Lung (tissue), 12 donors: Measurements from ENCODE around the gene SIX2. TPM values are rescaled to one million over a fixed set of nuclear protein-coding genes. Genes with fewer than 3 reads are reported as not detected.

Experiments
- ATAC-seq: fragments of 200-7000 bp; cut with Tn5 transposase; one replicate; pipeline ENCODE4 v1.9.1; 2020; ENCODE audit warnings: moderate number of reproducible peaks; ENCODE audit not compliant: insufficient read depth, low FRiP score
- DNase-seq, 3 donors: peaks; one replicate each; pipeline ENCODE4 v3.0.0-alpha.2; 2013 to 2017
- H3K27ac ChIP-seq, 2 donors: one replicate each; pipeline ENCODE4 v1.5.1; 2013; ENCODE audit warnings: mild to moderate bottlenecking in 2 of 2, moderate library complexity in 2 of 2, control low read depth in 1 of 2, inconsistent platforms in 1 of 2, low read depth in 1 of 2, low read length in 1 of 2
- H3K27me3 ChIP-seq, 3 donors: one replicate each; pipeline ENCODE4 v1.5.1; 2013; ENCODE audit warnings: low read length in 2 of 3; ENCODE audit not compliant: control insufficient read depth in 3 of 3, insufficient read depth in 3 of 3
- H3K36me3 ChIP-seq, 4 donors: one replicate each; pipeline ENCODE4 v1.5.1; 2013; ENCODE audit warnings: low read length in 4 of 4, mild to moderate bottlenecking in 1 of 4, moderate library complexity in 1 of 4; ENCODE audit not compliant: control insufficient read depth in 4 of 4, insufficient read depth in 4 of 4
- H3K4me1 ChIP-seq, 5 donors: one replicate each; pipeline ENCODE4 v1.5.1; 2013; ENCODE audit warnings: low read length in 5 of 5, mild to moderate bottlenecking in 2 of 5, moderate library complexity in 1 of 5; ENCODE audit not compliant: control insufficient read depth in 5 of 5, insufficient read depth in 5 of 5
- H3K4me3 ChIP-seq: one replicate; pipeline ENCODE4 v1.5.1; 2013; ENCODE audit warnings: mild to moderate bottlenecking, control low read depth, moderate library complexity
- H3K9ac ChIP-seq, 2 donors: one replicate each; pipeline ENCODE4 v1.5.1; 2013; ENCODE audit warnings: low read length in 2 of 2, control low read depth in 1 of 2; ENCODE audit not compliant: insufficient read depth in 1 of 2
- H3K9me3 ChIP-seq, 4 donors: one replicate each; pipeline ENCODE4 v1.5.1; 2013; ENCODE audit warnings: low read length in 3 of 4, mild to moderate bottlenecking in 1 of 4, moderate library complexity in 1 of 4; ENCODE audit not compliant: control insufficient read depth in 4 of 4, insufficient read depth in 3 of 4
- WGBS, 2 donors: extraction: QIAGEN DNeasy Blood & Tissue Kit; methylation state at CpG; one replicate each; pipeline ENCODE4 v1.1.7; 2013; 5-methylcytosine and 5-hydroxymethylcytosine counted together
- polyA plus RNA-seq, 2 donors: library from polyadenylated mRNA; stranded (reverse); fragments of 200-250 nt; gene quantifications; one replicate each; pipeline ENCODE4 v1.2.1, GENCODE V29; 2013
- total RNA-seq, 2 donors: library from RNA; depleted of rRNA in 1 of 2; stranded (reverse); fragments of >200 nt in 1 of 2; gene quantifications; one replicate each; pipeline ENCODE4 v1.2.1, GENCODE V29; 2014 to 2021
- TF ChIP-seq, protein P1 (sequence below): IDR thresholded peaks from 2 replicates; pipeline ENCODE4 v1.5.1; 2012; ENCODE audit warnings: mild to moderate bottlenecking; ENCODE audit errors: control extremely low read depth, extremely low read depth
- donor health status: control.
- donor health status: control.
- donor health status: Bipolar disorder and iron deficiency.
- donor health status: healthy.
- donor health status: DM: yes; HTN: yes; CAD: no.

Gene SIX2
- total and polyA plus RNA-seq, 4 donors = 0.34 to 0.83 (median 0.44) TPM

DNA sequence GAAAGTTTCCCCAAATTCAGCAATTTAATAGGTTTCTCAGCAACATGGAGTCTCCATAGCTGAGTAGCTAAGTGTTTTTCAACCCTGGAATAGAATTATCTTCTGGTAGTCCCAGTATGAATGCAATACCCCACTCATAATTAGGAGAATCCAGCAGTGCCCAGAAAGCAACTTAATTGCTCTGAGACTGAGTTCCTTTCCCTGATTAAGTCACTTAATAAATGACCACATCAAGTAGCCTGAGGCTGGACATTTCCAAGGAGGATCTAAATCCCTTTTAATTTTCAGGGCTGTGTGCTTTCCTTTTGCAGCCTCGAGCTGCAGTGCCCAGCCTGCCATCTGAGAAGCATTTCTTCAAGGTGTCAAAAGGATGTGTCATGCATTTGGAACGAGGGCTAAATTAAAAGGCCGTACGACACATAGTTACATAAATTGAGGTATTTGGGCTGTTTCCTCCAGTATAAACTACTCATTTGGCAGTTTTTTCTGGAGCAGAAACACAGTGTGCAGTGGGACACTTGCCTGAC lies 17.7 kb upstream of the SIX2 start:
- TF ChIP-seq, protein P1, sequence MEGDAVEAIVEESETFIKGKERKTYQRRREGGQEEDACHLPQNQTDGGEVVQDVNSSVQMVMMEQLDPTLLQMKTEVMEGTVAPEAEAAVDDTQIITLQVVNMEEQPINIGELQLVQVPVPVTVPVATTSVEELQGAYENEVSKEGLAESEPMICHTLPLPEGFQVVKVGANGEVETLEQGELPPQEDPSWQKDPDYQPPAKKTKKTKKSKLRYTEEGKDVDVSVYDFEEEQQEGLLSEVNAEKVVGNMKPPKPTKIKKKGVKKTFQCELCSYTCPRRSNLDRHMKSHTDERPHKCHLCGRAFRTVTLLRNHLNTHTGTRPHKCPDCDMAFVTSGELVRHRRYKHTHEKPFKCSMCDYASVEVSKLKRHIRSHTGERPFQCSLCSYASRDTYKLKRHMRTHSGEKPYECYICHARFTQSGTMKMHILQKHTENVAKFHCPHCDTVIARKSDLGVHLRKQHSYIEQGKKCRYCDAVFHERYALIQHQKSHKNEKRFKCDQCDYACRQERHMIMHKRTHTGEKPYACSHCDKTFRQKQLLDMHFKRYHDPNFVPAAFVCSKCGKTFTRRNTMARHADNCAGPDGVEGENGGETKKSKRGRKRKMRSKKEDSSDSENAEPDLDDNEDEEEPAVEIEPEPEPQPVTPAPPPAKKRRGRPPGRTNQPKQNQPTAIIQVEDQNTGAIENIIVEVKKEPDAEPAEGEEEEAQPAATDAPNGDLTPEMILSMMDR = no peak
- H3K36me3 ChIP-seq = no peaks in the 10 kb centered on the region
- no peak for DNase-seq
- whole genome bisulfite sequencing, 2 donors = 83 to 85% methylated on average over 4 of the region's 4 CpGs
- H3K27me3 ChIP-seq = peaks cover 3 to 7% (median 6%) of the 10 kb centered on the region in 3 donors
- no peak overlapping the region for H3K4me3 ChIP-seq
- H3K9me3 ChIP-seq = peaks cover 0 to 4% (median 0%) of the 10 kb centered on the region in 4 donors
- no peaks in the 10 kb centered on the region for H3K4me1 ChIP-seq
- no peak overlapping the region for H3K9ac ChIP-seq
- ATAC-seq = no peak
- H3K27ac ChIP-seq = no peak overlapping the region

DNA sequence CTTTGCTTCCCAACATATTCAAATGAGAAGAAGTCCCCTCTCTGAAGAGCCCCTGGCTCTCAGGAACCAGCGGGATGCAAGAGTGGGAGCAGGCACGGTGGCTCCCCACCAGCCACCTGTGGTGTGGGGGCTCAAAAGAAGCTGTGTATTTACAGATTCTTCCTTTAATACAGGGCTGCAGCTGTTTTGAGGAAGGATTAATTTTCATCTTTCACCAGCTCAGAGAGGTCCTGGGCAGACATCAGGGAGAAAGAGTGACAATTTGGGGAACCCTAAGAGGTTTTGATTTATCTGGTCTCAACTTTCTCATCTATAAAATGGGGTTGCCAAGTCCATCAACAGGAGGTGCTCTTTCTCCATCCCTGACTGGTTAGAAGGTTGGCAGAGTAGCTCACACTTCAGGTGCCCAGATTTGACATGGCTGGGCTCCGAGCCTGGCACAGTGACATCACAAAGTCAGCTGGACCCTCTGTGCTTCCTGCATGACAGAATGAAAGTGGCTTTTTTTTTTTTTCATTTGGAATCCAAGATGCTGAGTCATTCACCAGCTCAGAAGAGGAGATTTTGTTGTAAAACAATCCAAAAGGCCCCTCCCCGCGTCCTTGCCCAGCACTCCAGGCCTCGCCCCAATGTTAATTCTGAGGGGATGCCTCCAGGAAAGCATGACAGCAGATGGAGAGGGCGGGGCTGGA lies 15.5 kb upstream of the SIX2 start:
- Histone ChIP-seq H3K9ac (no peak overlapping the region), H3K27ac (no peak overlapping the region), H3K4me1 (no peaks in the 10 kb centered on the region), H3K4me3 (no peak overlapping the region), H3K9me3 (peaks cover 0 to 4% (median 0%) of the 10 kb centered on the region in 4 donors), H3K27me3 (peaks cover 3 to 10% (median 6%) of the 10 kb centered on the region in 3 donors), H3K36me3 (no peaks in the 10 kb centered on the region)
- DNase-seq (no peak), ATAC-seq (no peak)
- TF ChIP-seq, protein P1 = no peak
- WGBS, 2 donors = 47 to 53% methylated on average over 7 of the region's 7 CpGs

DNA sequence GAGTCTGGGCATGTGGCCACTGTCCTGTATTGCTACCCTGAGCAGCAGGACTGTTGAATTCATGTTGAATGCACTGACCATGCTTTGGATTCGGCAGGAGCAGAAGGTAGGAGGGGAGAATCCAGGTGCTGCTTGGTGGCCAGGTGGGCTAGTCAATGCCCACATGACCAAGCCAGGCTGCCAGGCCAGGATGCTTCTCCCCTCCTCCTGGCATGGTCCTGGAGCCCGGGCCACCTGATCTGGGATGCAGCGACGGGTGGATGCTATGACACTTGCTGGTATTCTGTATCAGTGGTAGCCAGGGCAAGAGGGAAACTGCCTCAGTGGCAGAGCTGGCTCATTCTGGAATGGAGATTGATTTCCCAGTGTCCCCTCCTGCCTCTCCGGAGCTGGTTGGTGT lies 14.8 kb upstream of the SIX2 start:
- DNase-seq = no peak
- 90 to 93% methylated on average over 5 of the region's 5 CpGs for WGBS, 2 donors
- Histone ChIP-seq H3K4me1 (no peaks in the 10 kb centered on the region), H3K27ac (no peak overlapping the region), H3K36me3 (no peaks in the 10 kb centered on the region), H3K27me3 (peaks cover 3 to 13% (median 6%) of the 10 kb centered on the region in 3 donors), H3K9ac (no peak overlapping the region), H3K4me3 (no peak overlapping the region), H3K9me3 (peaks cover 0 to 4% (median 0%) of the 10 kb centered on the region in 4 donors)
- TF ChIP-seq, protein P1 = no peak
- ATAC-seq = no peak
